GM23248 (cell line): ENCODE data around the gene MPP7. TPM values are rescaled to one million over a fixed set of nuclear protein-coding genes. Genes with fewer than 3 reads are reported as not detected.
"Not testable (repeated sequence)": the region's sequence is repeated elsewhere in the genome, so short reads cannot be mapped to it uniquely, and the experiment has no call there.

Experiments used
- DNase-seq: peaks from one replicate; pipeline ENCODE4 v3.0.0-alpha.2; 2015
- H2AFZ ChIP-seq: fragments of 200-600 bp; sonication (generic); 2 replicates; pipeline ENCODE4 v1.6.1; 2016; ENCODE audit warnings: antibody characterized with exemption
- H3F3A ChIP-seq: fragments of 200-600 bp; sonication (generic); 2 replicates; pipeline ENCODE4 v1.6.1; 2016; ENCODE audit warnings: mild to moderate bottlenecking, antibody characterized with exemption, mixed run types; ENCODE audit not compliant: insufficient read depth
- H3K27ac ChIP-seq: fragments of 200-600 bp; sonication (generic); 2 replicates; pipeline ENCODE4 v1.5.1; 2016; ENCODE audit warnings: mild to moderate bottlenecking
- H3K27me3 ChIP-seq: fragments of 200-600 bp; sonication (generic); replicated peaks from 2 replicates; pipeline ENCODE4 v1.6.1; 2016; ENCODE audit warnings: mild to moderate bottlenecking; ENCODE audit not compliant: insufficient read depth
- H3K36me3 ChIP-seq: fragments of 200-600 bp; sonication (generic); 2 replicates; pipeline ENCODE4 v1.6.1; 2016; ENCODE audit warnings: low read depth, mild to moderate bottlenecking
- H3K4me1 ChIP-seq: fragments of 200-600 bp; sonication (generic); 2 replicates; pipeline ENCODE4 v1.6.1; 2016; ENCODE audit warnings: mild to moderate bottlenecking; ENCODE audit not compliant: insufficient read depth
- H3K4me2 ChIP-seq: fragments of 200-600 bp; sonication (generic); one replicate; pipeline ENCODE4 v1.6.1; 2016; ENCODE audit warnings: mild to moderate bottlenecking; ENCODE audit not compliant: unreplicated experiment
- H3K4me3 ChIP-seq: fragments of 200-600 bp; sonication (generic); 2 replicates; pipeline ENCODE4 v1.5.1; 2016; ENCODE audit warnings: mild to moderate bottlenecking
- H3K79me2 ChIP-seq: fragments of 200-600 bp; sonication (generic); 2 replicates; pipeline ENCODE4 v1.6.1; 2016; ENCODE audit warnings: mild to moderate bottlenecking; ENCODE audit not compliant: insufficient read depth
- H3K9ac ChIP-seq: fragments of 200-600 bp; sonication (generic); 2 replicates; pipeline ENCODE4 v1.6.1; 2016; ENCODE audit warnings: mild to moderate bottlenecking
- H3K9me2 ChIP-seq: fragments of 200-600 bp; sonication (generic); 2 replicates; pipeline ENCODE4 v1.6.1; 2016; ENCODE audit warnings: mixed run types, mild to moderate bottlenecking, moderate library complexity; ENCODE audit not compliant: insufficient read depth
- H3K9me3 ChIP-seq: fragments of 200-600 bp; sonication (generic); one replicate; pipeline ENCODE4 v1.6.1; 2017; ENCODE audit warnings: low read depth
- H4K20me1 ChIP-seq: fragments of 200-600 bp; sonication (generic); 2 replicates; pipeline ENCODE4 v1.6.0; 2016; ENCODE audit not compliant: insufficient read depth
- EZH2 ChIP-seq: fragments of 200-600 bp; sonication (generic); IDR thresholded peaks from 2 replicates; pipeline ENCODE4 v1.6.1; 2018; ENCODE audit warnings: antibody characterized with exemption, mild to moderate bottlenecking; ENCODE audit not compliant: insufficient read depth, poor library complexity, severe bottlenecking
- EZH2phosphoT487 ChIP-seq: fragments of 200-600 bp; sonication (generic); IDR thresholded peaks from 2 replicates; pipeline ENCODE4 v1.6.1; 2018; ENCODE audit warnings: antibody characterized with exemption, moderate library complexity, mild to moderate bottlenecking, low read depth; ENCODE audit not compliant: insufficient read depth
- WGBS, 2 experiments: methylation state at CpG; one replicate each; pipeline ENCODE4 v1.1.6; 2015 to 2017; ENCODE audit warnings: low lambda C conversion rate in 2 of 2, low coverage in 1 of 2; ENCODE audit errors: missing lambda C conversion rate in 2 of 2; 5-methylcytosine and 5-hydroxymethylcytosine counted together
- in situ Hi-C: fragments of 300-500 bp; cut with MboI; formaldehyde crosslinking; loops from 2 replicates; pipeline ENCODE4 v1.15.0; 2020
- polyA plus RNA-seq: library from polyadenylated mRNA; unstranded; fragments of >200 nt; fragmentation: Nextera tagmentation; extraction: Ambion mirVana; gene quantifications from 2 replicates; pipeline ENCODE4 v1.2.1, GENCODE V29; 2016
- total RNA-seq: library from RNA; depleted of rRNA; stranded (reverse); fragments of >200 nt; shearing (Covaris generic); gene quantifications from 2 replicates; pipeline ENCODE4 v1.2.3, GENCODE V29; 2014

Gene MPP7
- total and polyA plus RNA-seq, 2 experiments from 2014 or later, result 0.09 to 0.65 TPM

GRCh38 chr10:28326516-28327490 is 23.9 kb upstream of the MPP7 start:
- no peak for TF ChIP-seq EZH2phosphoT487
- no peak for TF ChIP-seq EZH2
- Histone ChIP-seq H4K20me1 (no peaks in the 10 kb centered on the region), H3K4me3 (no peak overlapping the region), H3K79me2 (no peaks in the 10 kb centered on the region), H3K36me3 (no peaks in the 10 kb centered on the region), H3K27me3 (0 out of 2 replicates have a peak, but pooled peaks cover 16% of the 10 kb centered on the region), H3K27ac (no peak overlapping the region), H3F3A (peaks cover 8% of the 10 kb centered on the region; the same call in 1 of the 2 replicates), H3K9ac (no peak overlapping the region), H3K9me3 (no peaks in the 10 kb centered on the region), H2AFZ (no peak overlapping the region), H3K9me2 (no peaks in the 10 kb centered on the region), H3K4me2 (no peak overlapping the region), H3K4me1 (peaks cover 10% of the 10 kb centered on the region)
- in situ Hi-C loops, result no loop called here
- 34 to 36% methylated on average over 10 of the region's 10 CpGs for WGBS, 2 experiments
- no peak for DNase-seq

GRCh38 chr10:28320799-28321198 is 17.9 kb upstream of the MPP7 start:
- H3K36me3 ChIP-seq, result no peaks in the 10 kb centered on the region
- TF ChIP-seq EZH2 (no peak), EZH2phosphoT487 (no peak)
- peaks cover 3% of the 10 kb centered on the region; the same call in 1 of the 2 replicates for H3K4me1 ChIP-seq
- no peaks in the 10 kb centered on the region for H3K9me3 ChIP-seq
- no peak overlapping the region for H3K4me2 ChIP-seq
- no peak for DNase-seq
- WGBS, 2 experiments, result 13 to 41% methylated on average over 4 of the region's 4 CpGs
- in situ Hi-C loops, result no loop called here
- H2AFZ ChIP-seq, result no peak overlapping the region
- H3K27ac ChIP-seq, result no peak overlapping the region
- H3K9me2 ChIP-seq, result no peaks in the 10 kb centered on the region
- no peak overlapping the region for H3K9ac ChIP-seq
- peaks cover 27% of the 10 kb centered on the region for H3K27me3 ChIP-seq
- no peaks in the 10 kb centered on the region for H3F3A ChIP-seq
- H3K79me2 ChIP-seq, result no peaks in the 10 kb centered on the region
- no peaks in the 10 kb centered on the region for H4K20me1 ChIP-seq
- no peak overlapping the region for H3K4me3 ChIP-seq

GRCh38 chr10:28320090-28320489 is 17.2 kb upstream of the MPP7 start:
- Histone ChIP-seq H3K4me1 (peaks cover 3% of the 10 kb centered on the region; the same call in 1 of the 2 replicates), H3K79me2 (no peaks in the 10 kb centered on the region), H4K20me1 (no peaks in the 10 kb centered on the region), H2AFZ (no peak overlapping the region), H3K9ac (no peak overlapping the region), H3K27ac (no peak overlapping the region), H3K4me2 (no peak overlapping the region), H3K36me3 (no peaks in the 10 kb centered on the region), H3F3A (no peaks in the 10 kb centered on the region), H3K4me3 (no peak overlapping the region), H3K27me3 (peaks cover 30% of the 10 kb centered on the region), H3K9me2 (no peaks in the 10 kb centered on the region), H3K9me3 (no peaks in the 10 kb centered on the region)
- in situ Hi-C loops, result no loop called here
- no peak for TF ChIP-seq EZH2phosphoT487
- no peak for TF ChIP-seq EZH2
- DNase-seq, result no peak
- 47 to 53% methylated on average over 3 of the region's 3 CpGs for WGBS, 2 experiments

GRCh38 chr10:28319061-28319460 is 16.2 kb upstream of the MPP7 start:
- H3K9me2 ChIP-seq, DNase-seq, H3K4me2 ChIP-seq: not testable (repeated sequence)

More at GRCh38 chr10:28319061-28319460, 16.2 kb upstream of the MPP7 start:
- H4K20me1 ChIP-seq, H3F3A ChIP-seq, H3K9ac ChIP-seq, in situ Hi-C loops, H3K79me2 ChIP-seq, H3K36me3 ChIP-seq, H3K9me3 ChIP-seq, H3K4me3 ChIP-seq, H2AFZ ChIP-seq, H3K4me1 ChIP-seq, H3K27ac ChIP-seq: not testable (repeated sequence)
- peaks cover 27% of the 10 kb centered on the region for H3K27me3 ChIP-seq
